SJSA1 (cell line): ENCODE results near the gene ITGB4. TPM values are rescaled to one million over a fixed set of nuclear protein-coding genes. Genes with fewer than 3 reads are reported as not detected.

Source experiments
- DNase-seq, 2 experiments: peaks; one replicate each; pipeline ENCODE4 v3.0.0-alpha.2; 2015 to 2020; ENCODE audit warnings: low spot score in 2 of 2, low read depth in 1 of 2
- H3K27ac ChIP-seq: fragments of 250-450 bp; sonication (Bioruptor Pico); 2 replicates; pipeline ENCODE4 v1.5.1; 2020; ENCODE audit warnings: mild to moderate bottlenecking, moderate library complexity
- H3K27me3 ChIP-seq: fragments of 250-450 bp; sonication (Bioruptor Pico); replicated peaks from 2 replicates; pipeline ENCODE4 v1.5.1; 2020; ENCODE audit warnings: mild to moderate bottlenecking, moderate library complexity
- H3K36me3 ChIP-seq: fragments of 250-450 bp; sonication (Bioruptor Pico); 2 replicates; pipeline ENCODE4 v1.5.1; 2020; ENCODE audit warnings: mild to moderate bottlenecking
- H3K4me1 ChIP-seq: fragments of 250-450 bp; sonication (Bioruptor Pico); replicated peaks from 2 replicates; pipeline ENCODE4 v1.6.1; 2021; ENCODE audit warnings: mild to moderate bottlenecking
- H3K4me3 ChIP-seq: fragments of 250-450 bp; sonication (Bioruptor Pico); 2 replicates; pipeline ENCODE4 v1.5.1; 2020; ENCODE audit warnings: mild to moderate bottlenecking
- H3K9me3 ChIP-seq: fragments of 250-450 bp; sonication (Bioruptor Pico); replicated peaks from 2 replicates; pipeline ENCODE4 v1.5.1; 2020; ENCODE audit warnings: mild to moderate bottlenecking
- total RNA-seq: library from RNA; depleted of rRNA; stranded (reverse); fragments of >200 nt; shearing (Covaris generic); gene quantifications from 2 replicates; pipeline ENCODE4 v1.2.3, GENCODE V29; 2014

Gene ITGB4
- total RNA-seq, 1 experiment from 2014 or later, result not detected

DNA sequence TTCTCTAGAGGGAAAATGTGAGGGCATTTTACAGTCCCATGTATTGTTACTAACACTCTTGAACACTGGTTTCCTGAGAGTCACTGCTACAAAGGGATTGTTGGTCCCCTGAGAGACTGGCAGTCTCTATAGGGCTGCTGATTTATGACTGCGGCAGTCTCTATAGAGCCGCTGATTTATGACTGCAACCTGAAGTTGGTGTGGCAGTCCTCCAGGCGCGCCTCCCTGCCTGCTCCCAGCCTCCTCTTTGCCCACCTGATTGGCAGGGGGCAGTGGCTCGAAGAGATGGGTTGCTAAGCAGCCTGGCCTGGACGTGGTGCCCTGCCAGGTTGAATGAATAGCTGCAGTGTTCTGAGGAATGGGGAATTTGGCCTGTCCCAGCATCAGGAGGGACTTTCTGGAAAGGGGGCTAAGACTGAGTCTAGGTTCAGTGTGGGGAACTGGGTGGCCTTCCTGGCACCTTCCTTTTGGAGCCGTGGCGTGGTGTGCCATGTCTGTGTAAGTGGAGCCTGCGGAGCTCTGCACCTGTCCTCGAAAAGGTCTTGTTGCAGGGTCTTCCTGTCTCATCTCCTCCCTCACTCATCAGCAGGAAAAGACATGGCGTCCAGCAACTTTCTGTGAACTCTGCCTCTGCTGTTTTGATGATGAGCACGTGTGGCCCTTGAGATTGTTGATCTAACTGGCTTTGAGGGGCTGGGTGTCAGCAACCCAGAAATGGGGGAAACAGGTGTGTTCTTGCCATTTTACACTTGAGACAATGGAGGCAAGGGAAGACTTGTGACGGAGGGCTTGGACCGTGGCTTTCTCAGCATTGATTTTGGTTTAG is 29.2 kb upstream of the ITGB4 start:
- Histone ChIP-seq H3K27ac (peak overlapping the region; percentile 42), H3K4me3 (no peak overlapping the region), H3K27me3 (no peaks in the 10 kb centered on the region), H3K9me3 (no peaks in the 10 kb centered on the region), H3K36me3 (peaks cover 79% of the 10 kb centered on the region), H3K4me1 (peaks cover 76% of the 10 kb centered on the region)
- no peak for DNase-seq

DNA sequence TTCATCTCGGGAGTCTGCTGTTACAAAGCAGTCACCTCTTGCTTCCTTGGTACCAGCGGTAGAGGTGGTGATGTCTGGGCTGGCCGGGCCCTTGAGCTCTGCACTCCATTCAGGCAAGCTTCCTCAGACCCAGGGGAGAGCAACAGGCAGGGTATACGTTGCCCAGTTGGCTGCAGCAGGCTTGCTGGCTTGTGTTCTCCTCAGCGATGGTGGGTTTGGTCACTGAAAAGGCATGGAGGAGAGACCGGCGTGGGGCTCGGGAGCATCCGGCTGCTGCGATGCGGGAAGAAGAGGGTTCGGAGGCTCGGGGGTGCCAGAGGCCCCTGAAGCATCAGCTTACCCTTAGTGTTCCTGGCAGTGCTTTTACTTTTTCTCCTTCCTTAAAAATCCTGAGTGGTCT is 28.3 kb upstream of the ITGB4 start:
- Histone ChIP-seq H3K27ac (peak overlapping the region; percentile 63), H3K4me3 (no peak overlapping the region), H3K4me1 (peaks cover 83% of the 10 kb centered on the region), H3K36me3 (peaks cover 74% of the 10 kb centered on the region), H3K27me3 (no peaks in the 10 kb centered on the region), H3K9me3 (no peaks in the 10 kb centered on the region)
- DNase-seq, result no peak

DNA sequence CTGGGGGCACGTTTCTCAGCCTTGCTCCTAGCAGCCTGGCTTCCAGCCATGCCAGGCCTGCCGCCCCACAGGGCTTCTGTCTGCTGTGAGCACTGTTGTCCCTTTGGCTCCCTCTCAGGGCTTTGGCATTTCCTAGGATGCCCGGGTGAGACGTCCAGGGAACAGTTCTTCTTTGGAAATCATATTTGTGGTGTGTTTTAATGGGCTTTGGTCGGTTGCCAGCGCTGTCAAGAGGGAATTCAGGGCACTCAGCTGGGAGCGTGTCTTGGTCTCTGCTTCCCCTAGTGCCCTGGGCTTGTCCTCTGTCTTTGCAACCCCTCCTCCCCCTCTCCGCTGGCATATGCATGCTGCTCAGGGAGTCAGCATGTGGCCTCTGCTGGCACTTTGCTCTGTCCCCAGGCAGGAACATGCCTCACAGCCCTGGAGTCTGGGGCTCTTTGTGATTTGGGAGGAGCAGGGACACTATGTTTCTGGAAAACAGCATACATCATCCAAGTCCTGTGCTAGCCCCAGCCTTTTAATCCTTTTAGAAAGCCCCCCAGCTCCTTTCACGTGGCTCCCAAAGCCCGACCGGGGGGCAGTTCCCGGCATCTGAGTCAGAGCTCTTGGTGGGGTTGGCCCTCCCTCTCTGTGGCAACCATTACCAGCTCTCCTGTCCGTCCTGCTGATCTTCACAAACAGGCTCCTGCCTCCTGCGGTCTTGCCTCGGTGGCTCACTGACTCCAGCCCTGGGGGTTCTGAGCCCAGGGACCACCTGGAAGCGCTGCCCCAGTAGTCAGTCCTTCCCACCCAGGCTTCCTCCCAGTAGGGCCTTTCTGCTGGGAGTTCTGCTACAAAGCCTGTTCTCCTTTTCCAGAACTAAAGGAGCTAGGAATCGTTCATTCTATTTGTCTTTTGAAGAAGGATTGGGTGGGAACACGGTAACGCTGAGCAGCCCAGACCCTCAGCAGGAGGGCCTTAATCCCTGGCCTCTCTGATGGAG is 27.5 kb upstream of the ITGB4 start:
- Histone ChIP-seq H3K4me3 (no peak overlapping the region), H3K27me3 (no peaks in the 10 kb centered on the region), H3K27ac (peak overlapping the region; percentile 63), H3K4me1 (peaks cover 83% of the 10 kb centered on the region), H3K36me3 (peaks cover 68% of the 10 kb centered on the region), H3K9me3 (no peaks in the 10 kb centered on the region)
- DNase-seq, result peak; percentile 97 to 98

- peaks cover 90% of the 10 kb centered on the region for H3K4me1 ChIP-seq
- H3K27ac ChIP-seq, result peak overlapping the region; percentile 63
Observed at GRCh38 chr17:75694536-75694935, 26.7 kb upstream of the ITGB4 start.

DNA sequence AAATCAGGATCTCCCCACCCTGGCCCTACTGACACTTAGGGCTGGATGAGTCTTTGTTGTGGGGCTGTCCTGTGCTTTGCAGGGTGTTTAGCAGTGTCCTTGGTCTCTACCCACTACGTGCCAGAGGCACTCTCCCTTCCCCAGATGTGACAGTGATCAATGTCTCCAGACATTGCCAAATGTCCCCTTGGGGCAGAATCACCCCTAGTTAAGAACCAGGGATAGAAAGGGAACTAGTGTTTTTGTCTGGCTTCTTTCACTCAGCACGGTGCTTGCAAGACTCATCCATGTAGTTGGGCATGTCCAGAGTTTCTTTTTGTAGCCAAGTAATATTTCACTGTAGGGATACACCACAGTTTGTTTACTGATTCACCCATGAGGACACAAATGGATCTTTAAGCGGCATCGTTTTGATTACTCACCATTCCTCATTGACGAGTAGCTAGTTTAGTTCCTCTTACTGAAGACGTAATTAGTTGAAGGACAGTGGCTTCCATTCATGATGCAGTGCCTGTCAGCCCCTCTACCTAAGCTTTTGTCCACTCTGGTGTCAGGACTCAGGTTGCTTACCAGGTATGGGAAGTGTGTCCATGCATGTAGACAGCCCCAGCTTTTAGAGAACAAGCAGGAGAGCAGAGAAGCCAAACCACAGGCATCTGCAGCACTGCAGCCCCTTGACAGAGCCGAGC is 26.0 kb upstream of the ITGB4 start:
- Histone ChIP-seq H3K36me3 (peaks cover 73% of the 10 kb centered on the region), H3K27ac (peak overlapping the region; percentile 63; the same call in 1 of the 2 replicates), H3K4me1 (peaks cover 95% of the 10 kb centered on the region), H3K27me3 (no peaks in the 10 kb centered on the region), H3K4me3 (no peak overlapping the region), H3K9me3 (no peaks in the 10 kb centered on the region)
- DNase-seq, result no peak

More at GRCh38 chr17:75694536-75694935, 26.7 kb upstream of the ITGB4 start:
- DNase-seq, result no peak
- Histone ChIP-seq H3K36me3 (peaks cover 72% of the 10 kb centered on the region), H3K27me3 (no peaks in the 10 kb centered on the region), H3K4me3 (no peak overlapping the region), H3K9me3 (no peaks in the 10 kb centered on the region)

DNA sequence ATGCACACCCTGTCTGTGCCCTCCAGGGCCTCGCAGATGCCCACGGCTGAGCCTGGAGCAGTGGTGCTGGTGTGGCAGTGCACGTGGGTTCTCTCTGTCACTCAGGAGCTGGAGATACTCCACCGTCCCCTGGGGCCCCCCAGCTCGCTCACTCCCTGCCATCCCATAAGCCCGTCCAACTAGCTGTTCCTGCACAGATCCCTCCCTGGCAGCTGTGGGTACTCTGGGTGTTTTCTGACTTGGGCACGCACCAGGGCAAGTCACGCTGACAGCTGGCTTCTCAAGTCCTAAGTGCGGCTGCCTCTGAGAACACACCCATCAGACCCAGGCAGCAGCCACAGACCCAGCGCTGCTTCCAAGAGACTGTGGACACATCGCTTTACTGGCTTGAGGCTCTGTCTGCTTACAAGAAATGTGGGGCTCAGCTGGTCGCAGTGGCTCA is 25.4 kb upstream of the ITGB4 start:
- no peak overlapping the region for H3K27ac ChIP-seq
- no peak for DNase-seq

DNA sequence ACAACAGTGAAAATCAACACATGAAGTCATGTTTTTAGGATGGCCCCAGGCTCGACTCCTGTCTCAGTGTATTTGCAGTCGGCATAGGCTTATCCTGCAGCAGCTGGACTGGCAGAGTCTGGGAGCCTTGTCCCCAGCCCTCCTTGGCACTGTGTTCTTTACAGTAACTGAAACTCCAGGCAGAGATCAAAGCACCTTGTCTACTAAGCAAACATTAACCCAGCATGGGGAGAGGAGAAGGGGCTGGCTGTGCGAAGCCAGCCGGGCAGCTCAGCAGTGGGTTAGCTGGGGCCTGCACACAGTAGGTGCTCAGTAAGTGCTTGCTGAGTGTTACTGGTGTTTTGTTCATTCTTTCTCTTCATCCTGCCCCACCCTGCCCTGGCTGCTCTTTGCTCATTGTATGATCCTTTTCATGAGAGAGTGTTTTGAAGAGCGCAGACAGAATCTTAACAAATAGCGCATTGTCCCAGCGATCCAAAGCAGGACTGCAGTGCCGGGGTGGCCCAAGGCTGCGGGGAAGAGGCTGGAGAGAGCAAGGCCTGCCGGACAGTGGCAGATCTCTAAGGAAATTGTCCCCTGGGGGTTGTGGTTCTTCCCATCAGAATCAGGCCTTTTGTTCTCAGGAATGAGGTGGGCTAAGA is 23.5 kb upstream of the ITGB4 start:
- peaks cover 70% of the 10 kb centered on the region for H3K36me3 ChIP-seq
- peak overlapping the region; percentile 31 for H3K27ac ChIP-seq
- no peak overlapping the region for H3K4me3 ChIP-seq
- H3K9me3 ChIP-seq, result no peaks in the 10 kb centered on the region
- peaks cover 85% of the 10 kb centered on the region for H3K4me1 ChIP-seq
- peak; percentile 89 to 92 for DNase-seq
- no peaks in the 10 kb centered on the region for H3K27me3 ChIP-seq

More for the DNA sequence above, 25.4 kb upstream of the ITGB4 start:
- H3K9me3 ChIP-seq, result no peaks in the 10 kb centered on the region
- no peaks in the 10 kb centered on the region for H3K27me3 ChIP-seq
- peaks cover 95% of the 10 kb centered on the region for H3K4me1 ChIP-seq
- peaks cover 70% of the 10 kb centered on the region for H3K36me3 ChIP-seq
- H3K4me3 ChIP-seq, result no peak overlapping the region

GRCh38 chr17:75698659-75699058 is 22.6 kb upstream of the ITGB4 start:
- Histone ChIP-seq H3K4me3 (no peak overlapping the region), H3K4me1 (peaks cover 83% of the 10 kb centered on the region), H3K27me3 (no peaks in the 10 kb centered on the region), H3K27ac (peak overlapping the region; percentile 39), H3K36me3 (peaks cover 74% of the 10 kb centered on the region), H3K9me3 (no peaks in the 10 kb centered on the region)
- no peak for DNase-seq

DNA sequence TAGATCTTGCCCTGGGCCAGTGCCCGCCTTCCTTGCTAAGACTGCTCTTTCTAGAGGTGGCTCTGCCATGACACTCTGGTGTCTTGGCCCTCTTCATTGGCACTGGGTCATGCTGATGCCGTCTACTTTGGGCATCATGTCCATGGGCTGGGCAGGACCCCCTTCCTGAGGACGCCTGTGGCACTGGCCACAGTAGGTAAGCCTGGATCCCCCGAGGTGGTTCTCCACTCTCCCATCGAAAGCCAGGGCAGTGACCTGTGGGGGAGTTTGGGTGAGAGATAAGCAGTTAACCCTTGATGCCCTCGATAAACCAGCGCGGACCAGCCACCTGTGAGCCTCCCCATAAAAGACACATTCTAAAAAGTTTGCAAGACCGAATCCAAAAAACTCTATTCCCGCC is 20.0 kb upstream of the ITGB4 start:
- peaks cover 64% of the 10 kb centered on the region for H3K4me1 ChIP-seq
- no peaks in the 10 kb centered on the region for H3K27me3 ChIP-seq
- no peaks in the 10 kb centered on the region for H3K9me3 ChIP-seq
- DNase-seq, result no peak
- H3K36me3 ChIP-seq, result peaks cover 79% of the 10 kb centered on the region
- H3K27ac ChIP-seq, result peak overlapping the region; percentile 83
- no peak overlapping the region for H3K4me3 ChIP-seq

DNA sequence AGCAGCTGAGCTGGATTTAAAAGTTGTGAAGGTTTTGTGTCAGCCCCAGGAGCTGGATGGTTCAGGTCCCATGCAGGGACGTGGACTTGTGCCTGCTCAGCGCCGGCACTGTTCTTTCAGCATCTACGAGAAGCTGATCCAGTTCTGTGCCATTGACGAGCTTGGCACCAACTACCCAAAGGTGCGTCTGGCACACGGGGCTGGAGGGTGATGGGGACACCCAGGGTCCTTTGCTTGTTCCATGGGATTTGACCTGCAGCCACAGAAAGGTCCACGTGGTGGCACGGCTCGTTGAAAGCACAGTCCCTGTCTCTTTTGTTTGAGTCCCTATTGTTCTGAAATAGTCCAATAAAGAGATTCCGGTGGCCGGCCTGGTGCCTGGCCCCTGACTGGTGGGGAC is 18.1 kb upstream of the ITGB4 start:
- Histone ChIP-seq H3K4me3 (no peak overlapping the region), H3K36me3 (peaks cover 92% of the 10 kb centered on the region), H3K9me3 (no peaks in the 10 kb centered on the region), H3K27me3 (no peaks in the 10 kb centered on the region), H3K27ac (no peak overlapping the region), H3K4me1 (peaks cover 67% of the 10 kb centered on the region)
- DNase-seq, result peak in 1 of 2 experiments; percentile 43

GRCh38 chr17:75703591-75703990 is 17.7 kb upstream of the ITGB4 start:
- DNase-seq, result peak in 1 of 2 experiments; percentile 47
- H3K4me1 ChIP-seq, result peaks cover 63% of the 10 kb centered on the region
- peaks cover 96% of the 10 kb centered on the region for H3K36me3 ChIP-seq
- H3K9me3 ChIP-seq, result no peaks in the 10 kb centered on the region
- H3K4me3 ChIP-seq, result no peak overlapping the region
- no peaks in the 10 kb centered on the region for H3K27me3 ChIP-seq
- no peak overlapping the region for H3K27ac ChIP-seq

- Histone ChIP-seq H3K4me1 (peaks cover 46% of the 10 kb centered on the region), H3K27ac (no peak overlapping the region), H3K4me3 (no peak overlapping the region), H3K27me3 (no peaks in the 10 kb centered on the region), H3K9me3 (no peaks in the 10 kb centered on the region), H3K36me3 (peaks cover 83% of the 10 kb centered on the region)
- peak in 1 of 2 experiments; percentile 48 for DNase-seq
Observed at GRCh38 chr17:75704963-75705875, 16.0 kb upstream of the ITGB4 start.
